GM23338 (cell line): ENCODE results near the gene KLHL25. TPM values are rescaled to one million over a fixed set of nuclear protein-coding genes. Genes with fewer than 3 reads are reported as not detected.

ENCODE experiments used
- ATAC-seq: fragments of 200-7000 bp; cut with Tn5 transposase; 3 replicates; pipeline ENCODE4 v1.9.1; 2020
- DNase-seq: peaks from one replicate; pipeline ENCODE4 v3.0.0-alpha.2; 2015; ENCODE audit warnings: low spot score
- H2AFZ ChIP-seq: fragments of 200-600 bp; sonication (generic); 2 replicates; pipeline ENCODE4 v1.8.0; 2016; ENCODE audit warnings: antibody characterized with exemption, mild to moderate bottlenecking, moderate library complexity
- H3F3A ChIP-seq: fragments of 200-600 bp; sonication (generic); replicated peaks from 2 replicates; pipeline ENCODE4 v1.8.0; 2017; ENCODE audit warnings: antibody characterized with exemption, mixed run types, low read depth
- H3K27ac ChIP-seq: fragments of 200-600 bp; sonication (generic); 2 replicates; pipeline ENCODE4 v1.6.1; 2016; ENCODE audit warnings: low read depth
- H3K27me3 ChIP-seq: fragments of 200-600 bp; sonication (generic); 2 replicates; pipeline ENCODE4 v1.8.0; 2016; ENCODE audit warnings: mild to moderate bottlenecking, mixed run types, moderate library complexity; ENCODE audit not compliant: insufficient read depth
- H3K36me3 ChIP-seq: fragments of 200-600 bp; sonication (generic); 2 replicates; pipeline ENCODE4 v1.8.0; 2016; ENCODE audit warnings: mild to moderate bottlenecking; ENCODE audit not compliant: insufficient read depth
- H3K4me1 ChIP-seq: fragments of 200-600 bp; sonication (generic); 2 replicates; pipeline ENCODE4 v1.8.0; 2016; ENCODE audit warnings: mild to moderate bottlenecking, moderate library complexity; ENCODE audit not compliant: insufficient read depth
- H3K4me2 ChIP-seq: fragments of 200-600 bp; sonication (generic); 2 replicates; pipeline ENCODE4 v1.7.1; 2017; ENCODE audit warnings: mixed run types
- H3K4me3 ChIP-seq: fragments of 200-600 bp; sonication (generic); 2 replicates; pipeline ENCODE4 v1.6.1; 2016; ENCODE audit warnings: mixed run types
- H3K79me2 ChIP-seq: fragments of 200-600 bp; sonication (generic); replicated peaks from 2 replicates; pipeline ENCODE4 v1.8.0; 2017; ENCODE audit warnings: mild to moderate bottlenecking; ENCODE audit not compliant: insufficient read depth
- H3K9me2 ChIP-seq: fragments of 200-600 bp; sonication (generic); 2 replicates; pipeline ENCODE4 v1.8.0; 2017; ENCODE audit not compliant: insufficient read depth
- H4K20me1 ChIP-seq: fragments of 200-600 bp; sonication (generic); replicated peaks from 2 replicates; pipeline ENCODE4 v1.8.0; 2017; ENCODE audit warnings: mild to moderate bottlenecking; ENCODE audit not compliant: insufficient read depth
- H3K27ac Mint-ChIP-seq: 2 replicates; pipeline ENCODE4 v1.8.0; 2020; ENCODE audit warnings: inconsistent platforms, mild to moderate bottlenecking, moderate library complexity, mixed read lengths
- H3K27me3 Mint-ChIP-seq: 3 replicates; pipeline ENCODE4 v1.8.0; 2022; ENCODE audit warnings: low read depth, mild to moderate bottlenecking, moderate library complexity, mixed read lengths, inconsistent platforms; ENCODE audit not compliant: insufficient read depth, poor library complexity
- H3K36me3 Mint-ChIP-seq: 3 replicates; pipeline ENCODE4 v1.8.0; 2021; ENCODE audit warnings: low read depth, mild to moderate bottlenecking, inconsistent platforms, moderate library complexity, mixed read lengths
- H3K4me1 Mint-ChIP-seq: 3 replicates; pipeline ENCODE4 v1.8.0; 2020; ENCODE audit warnings: mild to moderate bottlenecking, inconsistent platforms, mixed read lengths
- H3K4me3 Mint-ChIP-seq: 3 replicates; pipeline ENCODE4 v1.8.0; 2021; ENCODE audit warnings: moderate library complexity, mild to moderate bottlenecking, inconsistent platforms, mixed read lengths
- H3K9me3 Mint-ChIP-seq: 3 replicates; pipeline ENCODE4 v1.8.0; 2020; ENCODE audit warnings: moderate library complexity, mild to moderate bottlenecking, inconsistent platforms, mixed read lengths
- CREB1 ChIP-seq: fragments of 250-450 bp; sonication (Bioruptor Pico); IDR thresholded peaks from 2 replicates; pipeline ENCODE4 v1.5.0; 2020; ENCODE audit warnings: low read depth, mild to moderate bottlenecking, moderate library complexity
- ETS1 ChIP-seq: IDR thresholded peaks from 2 replicates; pipeline ENCODE4 v1.6.1; 2016; ENCODE audit warnings: antibody characterized with exemption
- EZH2 ChIP-seq: fragments of 200-600 bp; sonication (generic); IDR thresholded peaks from one replicate; pipeline ENCODE4 v1.8.0; 2017; ENCODE audit warnings: antibody characterized with exemption, mild to moderate bottlenecking, low read depth; ENCODE audit not compliant: unreplicated experiment
- EZH2phosphoT487 ChIP-seq: fragments of 200-600 bp; sonication (generic); IDR thresholded peaks from one replicate; pipeline ENCODE4 v1.8.1; 2018; ENCODE audit warnings: antibody characterized with exemption; ENCODE audit not compliant: unreplicated experiment
- JUNB ChIP-seq: IDR thresholded peaks from one replicate; pipeline ENCODE4 v1.6.1; 2016; ENCODE audit warnings: antibody characterized with exemption; ENCODE audit not compliant: unreplicated experiment
- NANOG ChIP-seq: IDR thresholded peaks from 2 replicates; pipeline ENCODE4 v1.6.1; 2016; ENCODE audit warnings: antibody characterized with exemption, borderline replicate concordance
- POLR2AphosphoS5 ChIP-seq: IDR thresholded peaks from 2 replicates; pipeline ENCODE4 v1.6.1; 2016; ENCODE audit warnings: antibody characterized with exemption, low read depth
- STAT1 ChIP-seq: IDR thresholded peaks from one replicate; pipeline ENCODE4 v1.6.1; 2016; ENCODE audit warnings: antibody characterized with exemption; ENCODE audit not compliant: unreplicated experiment
- ZNF114 ChIP-seq: fragments of 250-450 bp; sonication (Bioruptor Pico); IDR thresholded peaks from 2 replicates; pipeline ENCODE4 v1.5.0; 2020; ENCODE audit warnings: mild to moderate bottlenecking, moderate library complexity
- ZNF331 ChIP-seq: fragments of 250-450 bp; sonication (Bioruptor Pico); IDR thresholded peaks from 2 replicates; pipeline ENCODE4 v1.5.0; 2020; ENCODE audit warnings: low read depth, mild to moderate bottlenecking, moderate library complexity
- polyA plus RNA-seq: library from polyadenylated mRNA; unstranded; fragments of >200 nt; fragmentation: Nextera tagmentation; extraction: Ambion mirVana; gene quantifications from 2 replicates; pipeline ENCODE4 v1.2.1, GENCODE V29; 2016
- total RNA-seq: library from RNA; depleted of rRNA; stranded (reverse); fragments of >200 nt; shearing (Covaris generic); gene quantifications from 2 replicates; pipeline ENCODE4 v1.2.3, GENCODE V29; 2014
- TF ChIP-seq, protein P1 (sequence below): IDR thresholded peaks from one replicate; pipeline ENCODE4 v1.6.1; 2018; ENCODE audit warnings: antibody characterized with exemption; ENCODE audit not compliant: unreplicated experiment
- TF ChIP-seq, protein P2 (sequence below): fragments of 250-450 bp; sonication (Bioruptor Pico); IDR thresholded peaks from 2 replicates; pipeline ENCODE4 v1.5.0; 2020; ENCODE audit warnings: mild to moderate bottlenecking, moderate library complexity
- TF ChIP-seq, protein P3 (sequence below), 2 experiments: fragments of 200-600 bp in 1 of 2; sonication (generic) in 1 of 2; conservative IDR thresholded peaks; 2 replicates each; pipeline versions ENCODE4 v1.5.1 to v1.6.1; 2016 to 2017; ENCODE audit warnings: antibody characterized with exemption in 2 of 2, low read depth in 2 of 2, mild to moderate bottlenecking in 2 of 2, moderate library complexity in 1 of 2

The KLHL25 gene
- total and polyA plus RNA-seq, 2 experiments from 2014 or later = 5.2 to 28.5 TPM

- H4K20me1 ChIP-seq = peaks cover 13% of the 10 kb centered on the region
- Mint-ChIP-seq H3K27ac (peak overlapping the region; percentile 37), H3K4me1 (peaks cover 23% of the 10 kb centered on the region), H3K4me3 (no peak overlapping the region), H3K27me3 (peaks cover 4% of the 10 kb centered on the region), H3K36me3 (peaks cover 19% of the 10 kb centered on the region), H3K9me3 (no peaks in the 10 kb centered on the region)
- H3F3A ChIP-seq = no peaks in the 10 kb centered on the region
- no peak overlapping the region for H3K4me3 ChIP-seq
- ATAC-seq (no peak), DNase-seq (no peak)
- TF ChIP-seq, protein P1, sequence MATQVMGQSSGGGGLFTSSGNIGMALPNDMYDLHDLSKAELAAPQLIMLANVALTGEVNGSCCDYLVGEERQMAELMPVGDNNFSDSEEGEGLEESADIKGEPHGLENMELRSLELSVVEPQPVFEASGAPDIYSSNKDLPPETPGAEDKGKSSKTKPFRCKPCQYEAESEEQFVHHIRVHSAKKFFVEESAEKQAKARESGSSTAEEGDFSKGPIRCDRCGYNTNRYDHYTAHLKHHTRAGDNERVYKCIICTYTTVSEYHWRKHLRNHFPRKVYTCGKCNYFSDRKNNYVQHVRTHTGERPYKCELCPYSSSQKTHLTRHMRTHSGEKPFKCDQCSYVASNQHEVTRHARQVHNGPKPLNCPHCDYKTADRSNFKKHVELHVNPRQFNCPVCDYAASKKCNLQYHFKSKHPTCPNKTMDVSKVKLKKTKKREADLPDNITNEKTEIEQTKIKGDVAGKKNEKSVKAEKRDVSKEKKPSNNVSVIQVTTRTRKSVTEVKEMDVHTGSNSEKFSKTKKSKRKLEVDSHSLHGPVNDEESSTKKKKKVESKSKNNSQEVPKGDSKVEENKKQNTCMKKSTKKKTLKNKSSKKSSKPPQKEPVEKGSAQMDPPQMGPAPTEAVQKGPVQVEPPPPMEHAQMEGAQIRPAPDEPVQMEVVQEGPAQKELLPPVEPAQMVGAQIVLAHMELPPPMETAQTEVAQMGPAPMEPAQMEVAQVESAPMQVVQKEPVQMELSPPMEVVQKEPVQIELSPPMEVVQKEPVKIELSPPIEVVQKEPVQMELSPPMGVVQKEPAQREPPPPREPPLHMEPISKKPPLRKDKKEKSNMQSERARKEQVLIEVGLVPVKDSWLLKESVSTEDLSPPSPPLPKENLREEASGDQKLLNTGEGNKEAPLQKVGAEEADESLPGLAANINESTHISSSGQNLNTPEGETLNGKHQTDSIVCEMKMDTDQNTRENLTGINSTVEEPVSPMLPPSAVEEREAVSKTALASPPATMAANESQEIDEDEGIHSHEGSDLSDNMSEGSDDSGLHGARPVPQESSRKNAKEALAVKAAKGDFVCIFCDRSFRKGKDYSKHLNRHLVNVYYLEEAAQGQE = no peak
- TF ChIP-seq, protein P2, sequence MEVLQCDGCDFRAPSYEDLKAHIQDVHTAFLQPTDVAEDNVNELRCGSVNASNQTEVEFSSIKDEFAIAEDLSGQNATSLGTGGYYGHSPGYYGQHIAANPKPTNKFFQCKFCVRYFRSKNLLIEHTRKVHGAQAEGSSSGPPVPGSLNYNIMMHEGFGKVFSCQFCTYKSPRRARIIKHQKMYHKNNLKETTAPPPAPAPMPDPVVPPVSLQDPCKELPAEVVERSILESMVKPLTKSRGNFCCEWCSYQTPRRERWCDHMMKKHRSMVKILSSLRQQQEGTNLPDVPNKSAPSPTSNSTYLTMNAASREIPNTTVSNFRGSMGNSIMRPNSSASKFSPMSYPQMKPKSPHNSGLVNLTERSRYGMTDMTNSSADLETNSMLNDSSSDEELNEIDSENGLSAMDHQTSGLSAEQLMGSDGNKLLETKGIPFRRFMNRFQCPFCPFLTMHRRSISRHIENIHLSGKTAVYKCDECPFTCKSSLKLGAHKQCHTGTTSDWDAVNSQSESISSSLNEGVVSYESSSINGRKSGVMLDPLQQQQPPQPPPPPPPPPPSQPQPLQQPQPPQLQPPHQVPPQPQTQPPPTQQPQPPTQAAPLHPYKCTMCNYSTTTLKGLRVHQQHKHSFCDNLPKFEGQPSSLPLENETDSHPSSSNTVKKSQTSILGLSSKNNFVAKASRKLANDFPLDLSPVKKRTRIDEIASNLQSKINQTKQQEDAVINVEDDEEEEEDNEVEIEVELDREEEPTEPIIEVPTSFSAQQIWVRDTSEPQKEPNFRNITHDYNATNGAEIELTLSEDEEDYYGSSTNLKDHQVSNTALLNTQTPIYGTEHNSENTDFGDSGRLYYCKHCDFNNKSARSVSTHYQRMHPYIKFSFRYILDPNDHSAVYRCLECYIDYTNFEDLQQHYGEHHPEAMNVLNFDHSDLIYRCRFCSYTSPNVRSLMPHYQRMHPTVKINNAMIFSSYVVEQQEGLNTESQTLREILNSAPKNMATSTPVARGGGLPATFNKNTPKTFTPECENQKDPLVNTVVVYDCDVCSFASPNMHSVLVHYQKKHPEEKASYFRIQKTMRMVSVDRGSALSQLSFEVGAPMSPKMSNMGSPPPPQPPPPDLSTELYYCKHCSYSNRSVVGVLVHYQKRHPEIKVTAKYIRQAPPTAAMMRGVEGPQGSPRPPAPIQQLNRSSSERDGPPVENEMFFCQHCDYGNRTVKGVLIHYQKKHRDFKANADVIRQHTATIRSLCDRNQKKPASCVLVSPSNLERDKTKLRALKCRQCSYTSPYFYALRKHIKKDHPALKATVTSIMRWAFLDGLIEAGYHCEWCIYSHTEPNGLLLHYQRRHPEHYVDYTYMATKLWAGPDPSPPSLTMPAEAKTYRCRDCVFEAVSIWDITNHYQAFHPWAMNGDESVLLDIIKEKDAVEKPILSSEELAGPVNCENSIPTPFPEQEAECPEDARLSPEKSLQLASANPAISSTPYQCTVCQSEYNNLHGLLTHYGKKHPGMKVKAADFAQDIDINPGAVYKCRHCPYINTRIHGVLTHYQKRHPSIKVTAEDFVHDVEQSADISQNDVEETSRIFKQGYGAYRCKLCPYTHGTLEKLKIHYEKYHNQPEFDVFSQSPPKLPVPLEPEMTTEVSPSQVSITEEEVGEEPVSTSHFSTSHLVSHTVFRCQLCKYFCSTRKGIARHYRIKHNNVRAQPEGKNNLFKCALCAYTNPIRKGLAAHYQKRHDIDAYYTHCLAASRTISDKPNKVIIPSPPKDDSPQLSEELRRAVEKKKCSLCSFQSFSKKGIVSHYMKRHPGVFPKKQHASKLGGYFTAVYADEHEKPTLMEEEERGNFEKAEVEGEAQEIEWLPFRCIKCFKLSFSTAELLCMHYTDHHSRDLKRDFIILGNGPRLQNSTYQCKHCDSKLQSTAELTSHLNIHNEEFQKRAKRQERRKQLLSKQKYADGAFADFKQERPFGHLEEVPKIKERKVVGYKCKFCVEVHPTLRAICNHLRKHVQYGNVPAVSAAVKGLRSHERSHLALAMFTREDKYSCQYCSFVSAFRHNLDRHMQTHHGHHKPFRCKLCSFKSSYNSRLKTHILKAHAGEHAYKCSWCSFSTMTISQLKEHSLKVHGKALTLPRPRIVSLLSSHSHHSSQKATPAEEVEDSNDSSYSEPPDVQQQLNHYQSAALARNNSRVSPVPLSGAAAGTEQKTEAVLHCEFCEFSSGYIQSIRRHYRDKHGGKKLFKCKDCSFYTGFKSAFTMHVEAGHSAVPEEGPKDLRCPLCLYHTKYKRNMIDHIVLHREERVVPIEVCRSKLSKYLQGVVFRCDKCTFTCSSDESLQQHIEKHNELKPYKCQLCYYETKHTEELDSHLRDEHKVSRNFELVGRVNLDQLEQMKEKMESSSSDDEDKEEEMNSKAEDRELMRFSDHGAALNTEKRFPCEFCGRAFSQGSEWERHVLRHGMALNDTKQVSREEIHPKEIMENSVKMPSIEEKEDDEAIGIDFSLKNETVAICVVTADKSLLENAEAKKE (CRISPR knock-in tag) = no peak
- TF ChIP-seq POLR2AphosphoS5 = no peak
- no peak for TF ChIP-seq CREB1
- TF ChIP-seq EZH2 = no peak
- no peak for TF ChIP-seq ETS1
- TF ChIP-seq JUNB = no peak
- TF ChIP-seq ZNF114 (CRISPR knock-in tag) = no peak
- TF ChIP-seq ZNF331 = no peak
- TF ChIP-seq, protein P3, sequence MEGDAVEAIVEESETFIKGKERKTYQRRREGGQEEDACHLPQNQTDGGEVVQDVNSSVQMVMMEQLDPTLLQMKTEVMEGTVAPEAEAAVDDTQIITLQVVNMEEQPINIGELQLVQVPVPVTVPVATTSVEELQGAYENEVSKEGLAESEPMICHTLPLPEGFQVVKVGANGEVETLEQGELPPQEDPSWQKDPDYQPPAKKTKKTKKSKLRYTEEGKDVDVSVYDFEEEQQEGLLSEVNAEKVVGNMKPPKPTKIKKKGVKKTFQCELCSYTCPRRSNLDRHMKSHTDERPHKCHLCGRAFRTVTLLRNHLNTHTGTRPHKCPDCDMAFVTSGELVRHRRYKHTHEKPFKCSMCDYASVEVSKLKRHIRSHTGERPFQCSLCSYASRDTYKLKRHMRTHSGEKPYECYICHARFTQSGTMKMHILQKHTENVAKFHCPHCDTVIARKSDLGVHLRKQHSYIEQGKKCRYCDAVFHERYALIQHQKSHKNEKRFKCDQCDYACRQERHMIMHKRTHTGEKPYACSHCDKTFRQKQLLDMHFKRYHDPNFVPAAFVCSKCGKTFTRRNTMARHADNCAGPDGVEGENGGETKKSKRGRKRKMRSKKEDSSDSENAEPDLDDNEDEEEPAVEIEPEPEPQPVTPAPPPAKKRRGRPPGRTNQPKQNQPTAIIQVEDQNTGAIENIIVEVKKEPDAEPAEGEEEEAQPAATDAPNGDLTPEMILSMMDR (conservative IDR thresholded peaks at IDR 0.05; ENCODE audit: low read depth in 2 of 2) = no peak
- TF ChIP-seq STAT1 = no peak
- no peak for TF ChIP-seq NANOG
- TF ChIP-seq EZH2phosphoT487 = no peak
- H3K4me1 ChIP-seq = no peaks in the 10 kb centered on the region; the same call in 1 of the 2 replicates
- no peaks in the 10 kb centered on the region for H3K9me2 ChIP-seq
- no peaks in the 10 kb centered on the region for H3K27me3 ChIP-seq
- peaks cover 92% of the 10 kb centered on the region for H3K79me2 ChIP-seq
- no peaks in the 10 kb centered on the region for H3K36me3 ChIP-seq
- no peak overlapping the region for H2AFZ ChIP-seq
- no peak overlapping the region for H3K27ac ChIP-seq
- H3K4me2 ChIP-seq = no peak overlapping the region
Observed at GRCh38 chr15:85771781-85772445, 22.8 kb downstream of the KLHL25 start.
